Stimulated activated naive CD4-positive, alpha-beta T cell (primary cell): ENCODE data around the gene ACKR1.

Experiments used
- DNase-seq, 6 experiments: peaks; one replicate each; lab custom pipeline; 2025; lab: John Stamatoyannopoulos, UW

The ACKR1 gene

DNA sequence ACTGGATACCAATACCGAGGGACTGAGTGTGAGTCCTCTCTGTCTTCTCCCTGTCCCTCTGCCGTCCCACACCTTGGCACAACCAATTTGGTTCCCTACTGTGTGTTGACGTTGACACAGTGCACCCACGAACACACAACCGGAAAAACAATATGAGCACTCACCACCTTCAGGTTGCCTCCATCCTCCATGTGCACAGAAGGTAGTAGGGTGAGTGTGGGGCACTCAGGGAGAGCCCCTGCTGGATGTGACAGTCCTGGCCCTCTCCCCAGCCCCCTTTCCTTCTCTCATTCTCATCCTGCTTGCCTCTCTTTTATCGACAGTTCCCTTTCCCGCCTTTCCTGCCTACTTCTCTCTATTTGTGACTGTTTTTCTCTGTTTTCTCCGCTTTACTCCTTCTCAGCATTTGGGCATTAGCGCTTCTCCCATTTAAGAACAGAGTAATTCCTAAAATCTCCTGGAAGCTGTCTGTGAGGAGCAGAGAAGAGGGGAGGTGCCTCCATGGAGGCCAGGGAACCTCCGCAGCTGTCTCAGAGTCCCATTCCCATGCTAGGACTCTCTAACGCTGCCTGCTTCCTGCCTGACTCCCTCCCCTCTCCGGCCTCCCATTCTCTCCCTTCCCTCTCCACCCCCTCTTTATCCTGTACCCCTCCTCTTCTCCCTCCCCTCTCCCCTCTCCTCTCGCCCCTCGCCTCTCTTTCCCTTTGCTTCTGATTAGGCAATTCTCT is 16.9 kb upstream of the ACKR1 start:
- no peak for DNase-seq

DNA sequence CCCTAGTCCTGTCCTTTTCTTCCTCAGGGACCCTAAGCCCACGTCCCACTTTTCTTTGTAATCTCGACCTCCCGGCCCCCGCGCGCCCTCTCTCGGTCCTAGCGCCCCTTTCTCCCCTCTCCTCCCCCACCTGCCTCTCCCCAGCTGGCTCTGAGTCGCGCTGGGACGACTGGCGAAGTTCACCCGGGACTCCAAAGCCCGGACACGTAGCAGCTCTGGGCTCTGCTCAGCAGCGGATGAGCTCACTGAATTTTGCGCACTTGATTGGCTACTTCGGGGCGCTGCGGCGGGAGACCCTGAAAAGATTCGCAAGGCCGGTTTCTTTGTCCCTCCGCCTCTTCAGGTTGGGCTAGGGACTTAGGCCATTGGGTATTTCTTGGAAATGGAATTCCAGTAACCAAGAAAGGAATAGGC is 16.3 kb upstream of the ACKR1 start:
- DNase-seq: no peak

DNA sequence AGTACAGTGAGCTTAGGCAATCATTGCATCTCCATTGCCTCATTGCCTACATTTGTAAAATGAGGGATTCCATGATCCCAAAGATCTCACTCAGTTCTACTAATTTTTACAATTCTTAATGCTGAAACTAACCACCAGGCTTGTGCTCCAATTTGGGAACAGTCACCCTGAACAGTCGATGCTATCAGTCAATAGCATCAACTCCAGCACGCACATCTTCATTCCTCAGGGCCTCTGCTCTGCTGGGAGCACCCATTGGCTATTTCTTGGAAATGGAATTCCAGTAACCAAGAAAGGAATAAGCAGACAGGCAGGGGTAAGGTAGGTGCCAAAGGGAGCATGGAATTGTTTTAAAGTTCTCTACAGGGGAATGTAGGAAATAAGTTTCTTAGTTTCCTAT is 14.2 kb upstream of the ACKR1 start:
- no peak for DNase-seq

DNA sequence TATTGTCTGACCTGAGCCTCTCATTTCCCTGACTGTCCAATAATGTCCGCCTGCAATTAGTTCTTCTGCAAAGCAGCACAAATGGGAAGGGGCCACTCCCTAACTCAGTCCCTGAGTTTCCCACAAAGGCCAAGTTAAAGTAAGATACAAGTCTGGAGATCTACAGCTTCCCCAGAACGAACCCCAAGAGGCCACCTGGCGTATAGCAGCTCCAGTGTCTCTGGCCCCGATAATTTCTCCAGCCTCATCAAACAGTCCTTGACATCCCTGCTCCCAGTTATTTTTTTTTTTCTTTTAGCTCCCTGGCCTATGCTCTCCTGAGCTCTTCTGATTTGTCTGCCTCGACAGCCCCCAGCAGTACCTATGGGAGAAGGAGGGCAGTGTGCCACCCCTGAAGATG is 8.1 kb upstream of the ACKR1 start:
- DNase-seq: no peak

DNA sequence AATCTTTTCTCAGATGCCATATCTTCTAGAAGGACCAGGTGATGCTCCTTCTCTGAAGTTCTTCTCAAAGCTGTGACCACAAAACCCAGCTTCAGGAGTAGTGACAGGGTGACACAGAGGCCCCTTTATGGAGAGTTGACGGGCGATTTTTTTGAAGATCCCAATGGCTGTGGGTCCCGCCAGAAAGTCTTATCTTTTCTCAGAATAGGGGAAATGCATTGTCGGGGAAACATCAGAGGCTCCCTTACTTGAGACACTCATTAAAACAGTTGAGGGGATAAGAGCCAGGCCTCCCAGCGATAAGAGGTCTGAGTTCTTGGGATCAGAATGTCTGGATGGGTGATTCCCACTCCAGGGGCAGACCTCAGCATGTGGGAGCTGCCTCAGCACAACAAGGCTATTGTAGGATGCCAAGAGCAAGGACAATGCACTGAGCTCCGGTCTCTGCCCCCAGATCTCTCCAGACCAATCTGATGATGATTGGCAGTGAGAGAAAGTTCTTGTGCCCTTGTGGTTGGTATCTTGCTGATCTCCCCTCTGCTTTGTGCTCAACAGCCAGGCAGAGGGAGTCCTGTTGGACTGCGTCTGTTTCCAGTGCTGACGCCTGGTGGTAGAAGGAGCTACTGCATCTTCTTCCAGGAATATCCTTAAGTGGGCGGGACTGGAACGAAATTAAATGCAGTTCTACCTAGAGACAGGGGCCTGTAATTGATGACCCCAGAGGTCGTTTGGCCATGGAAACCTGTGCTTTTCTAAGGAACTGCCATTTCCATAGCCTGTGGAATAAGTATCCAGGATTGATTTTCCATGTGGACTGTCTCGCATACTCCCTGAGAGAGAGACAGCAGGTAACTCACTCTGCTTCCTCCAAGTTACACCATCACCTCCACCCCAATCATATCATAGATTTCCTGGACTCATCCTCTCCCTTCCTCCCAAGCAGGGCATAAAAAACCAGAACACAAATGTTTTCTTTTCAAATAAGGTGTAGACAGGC is 6.8 kb upstream of the ACKR1 start:
- DNase-seq: no peak

DNA sequence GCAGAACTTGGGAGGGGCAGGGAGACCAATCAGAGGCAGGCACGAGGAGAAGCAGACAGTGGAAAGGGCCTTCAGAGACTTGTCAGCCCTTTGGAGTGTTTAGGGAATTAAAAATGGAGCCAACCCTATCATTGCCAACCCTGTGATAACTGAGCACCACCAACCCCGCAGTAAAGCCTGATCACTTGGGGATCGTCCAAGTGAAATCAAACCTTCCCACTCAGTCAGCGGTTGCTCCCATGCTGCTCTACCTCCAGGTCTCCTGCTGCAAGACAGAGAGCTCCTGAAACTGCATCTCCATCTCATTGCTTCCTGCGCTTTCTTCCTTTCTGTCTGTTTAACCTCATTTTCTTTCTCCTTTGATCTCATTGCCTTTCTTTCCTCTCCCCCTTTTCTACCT is 4.8 kb upstream of the ACKR1 start:
- DNase-seq: no peak

DNA sequence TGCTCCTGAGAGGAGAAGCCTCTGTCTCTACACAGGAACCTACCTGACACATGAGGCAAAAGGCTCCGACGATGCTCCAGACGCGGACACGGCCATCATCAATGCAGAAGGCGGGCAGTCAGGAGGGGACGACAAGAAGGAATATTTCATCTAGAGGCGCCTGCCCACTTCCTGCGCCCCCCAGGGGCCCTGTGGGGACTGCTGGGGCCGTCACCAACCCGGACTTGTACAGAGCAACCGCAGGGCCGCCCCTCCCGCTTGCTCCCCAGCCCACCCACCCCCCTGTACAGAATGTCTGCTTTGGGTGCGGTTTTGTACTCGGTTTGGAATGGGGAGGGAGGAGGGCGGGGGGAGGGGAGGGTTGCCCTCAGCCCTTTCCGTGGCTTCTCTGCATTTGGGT is 3.9 kb upstream of the ACKR1 start:
- no peak for DNase-seq

DNA sequence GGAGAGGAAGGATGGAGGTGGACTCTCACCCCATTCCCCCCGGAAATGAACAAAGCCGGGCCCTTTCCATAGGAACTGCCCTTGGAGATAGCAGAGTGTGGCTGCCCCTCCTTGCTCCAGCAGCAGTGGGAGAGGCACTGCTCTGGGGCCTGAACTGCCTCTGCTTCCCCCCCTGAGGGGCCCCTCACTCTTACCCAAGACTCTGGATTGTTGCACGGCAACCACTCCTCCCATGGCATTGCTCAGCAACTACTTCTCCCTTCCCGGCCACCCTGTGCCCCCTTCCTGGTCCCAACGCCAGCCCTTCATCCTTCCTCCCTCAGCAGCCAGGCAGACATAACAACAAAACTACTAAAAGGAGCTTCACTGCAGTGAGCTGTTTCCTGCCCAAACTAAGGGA is 3.0 kb upstream of the ACKR1 start:
- no peak for DNase-seq

DNA sequence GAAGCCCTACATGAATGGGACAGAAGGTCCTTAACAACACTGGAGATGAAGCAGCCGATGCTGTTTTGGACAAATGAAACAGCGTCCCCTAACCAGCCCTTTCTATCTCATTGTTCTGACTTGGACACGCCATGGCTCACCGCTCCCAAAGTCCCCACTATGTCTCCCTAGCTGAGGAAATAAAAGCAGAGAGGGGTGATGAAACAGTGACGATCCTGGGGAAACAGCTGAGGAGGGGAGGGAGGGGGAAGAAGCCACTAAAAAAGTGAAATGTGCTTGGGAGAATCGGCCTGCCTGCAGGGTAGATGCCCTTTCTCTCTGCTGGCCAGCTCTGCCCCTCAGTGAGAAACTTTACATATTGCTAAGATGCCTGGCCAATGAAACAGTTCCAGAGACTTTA is 1.1 kb upstream of the ACKR1 start:
- DNase-seq: no peak

DNA sequence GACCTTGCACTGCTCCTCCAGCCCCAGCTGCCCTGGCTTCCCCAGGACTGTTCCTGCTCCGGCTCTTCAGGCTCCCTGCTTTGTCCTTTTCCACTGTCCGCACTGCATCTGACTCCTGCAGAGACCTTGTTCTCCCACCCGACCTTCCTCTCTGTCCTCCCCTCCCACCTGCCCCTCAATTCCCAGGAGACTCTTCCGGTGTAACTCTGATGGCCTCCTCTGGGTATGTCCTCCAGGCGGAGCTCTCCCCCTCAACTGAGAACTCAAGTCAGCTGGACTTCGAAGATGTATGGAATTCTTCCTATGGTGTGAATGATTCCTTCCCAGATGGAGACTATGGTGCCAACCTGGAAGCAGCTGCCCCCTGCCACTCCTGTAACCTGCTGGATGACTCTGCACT is 550 bp downstream of the ACKR1 start:
- DNase-seq: no peak

DNA sequence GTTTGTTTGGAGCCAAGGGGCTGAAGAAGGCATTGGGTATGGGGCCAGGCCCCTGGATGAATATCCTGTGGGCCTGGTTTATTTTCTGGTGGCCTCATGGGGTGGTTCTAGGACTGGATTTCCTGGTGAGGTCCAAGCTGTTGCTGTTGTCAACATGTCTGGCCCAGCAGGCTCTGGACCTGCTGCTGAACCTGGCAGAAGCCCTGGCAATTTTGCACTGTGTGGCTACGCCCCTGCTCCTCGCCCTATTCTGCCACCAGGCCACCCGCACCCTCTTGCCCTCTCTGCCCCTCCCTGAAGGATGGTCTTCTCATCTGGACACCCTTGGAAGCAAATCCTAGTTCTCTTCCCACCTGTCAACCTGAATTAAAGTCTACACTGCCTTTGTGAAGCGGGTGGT is 1.4 kb downstream of the ACKR1 start:
- no peak for DNase-seq

DNA sequence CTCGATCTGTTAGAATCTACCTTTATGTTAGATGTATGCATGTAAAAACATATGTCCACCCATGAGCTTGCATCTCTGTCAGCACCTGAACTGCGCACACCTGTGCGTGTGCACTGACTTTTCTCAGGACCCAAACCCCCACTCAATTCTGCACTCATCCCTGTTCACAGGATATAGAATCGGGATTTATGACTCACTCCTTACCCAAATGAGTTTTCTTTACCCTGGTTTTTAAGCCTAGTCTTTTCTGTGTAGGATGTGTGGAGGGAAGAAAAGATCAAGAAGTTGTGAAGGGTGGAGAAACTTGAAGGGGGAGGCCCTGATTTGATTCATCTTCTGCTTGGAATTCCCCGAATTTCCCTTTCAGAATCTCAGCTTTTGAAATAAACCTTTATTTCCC is 2.4 kb downstream of the ACKR1 start:
- no peak for DNase-seq

DNA sequence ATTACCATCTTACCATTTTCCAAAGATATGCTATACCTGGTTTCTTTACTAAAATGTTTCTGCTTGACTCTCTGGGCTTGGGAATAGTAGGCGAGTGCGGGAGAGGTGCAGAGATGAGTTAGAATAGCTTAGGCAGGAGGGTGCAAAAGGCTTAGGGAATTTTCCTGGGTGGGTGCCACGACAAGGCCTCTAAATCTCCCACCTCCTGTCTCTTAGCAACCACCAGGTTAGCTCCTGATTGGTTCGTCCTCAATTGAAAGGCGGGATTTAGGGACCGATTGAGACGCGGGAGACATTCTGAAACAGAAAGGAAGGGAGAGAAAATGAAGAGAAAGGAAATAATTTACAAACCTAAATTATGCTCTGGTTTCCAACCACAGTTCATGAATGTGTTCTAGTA is 3.1 kb downstream of the ACKR1 start:
- DNase-seq: no peak

DNA sequence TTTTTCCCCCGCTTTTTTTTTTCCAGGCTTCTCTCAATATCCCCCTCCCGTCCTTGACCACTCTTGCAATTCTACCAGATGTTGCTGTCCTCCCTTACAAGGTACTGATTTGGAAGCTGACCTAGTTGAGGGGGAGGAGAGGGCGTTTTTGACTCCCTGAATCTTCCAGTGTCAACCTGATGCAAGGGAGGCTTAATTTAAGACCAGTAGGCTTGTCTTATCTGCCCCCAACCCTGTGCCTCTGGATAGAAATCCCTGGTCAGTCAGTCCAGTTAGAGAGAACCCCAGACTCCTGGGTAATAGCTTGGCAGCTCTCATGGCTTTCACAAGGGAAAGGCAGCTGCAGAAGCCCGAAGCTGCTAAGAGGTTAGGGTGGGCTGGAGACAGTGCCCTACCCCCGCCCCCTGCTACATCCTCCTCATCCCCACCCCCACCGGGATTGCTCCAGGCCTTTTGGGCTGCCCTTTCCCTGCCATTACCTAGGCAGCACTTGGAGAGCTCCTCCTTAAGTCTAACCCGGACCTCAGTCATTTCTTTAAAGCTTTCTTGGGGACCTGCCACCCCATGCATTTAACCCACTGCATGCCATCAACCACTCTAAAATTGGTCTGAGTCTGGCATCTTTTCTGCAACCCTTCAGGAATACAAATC is 3.6 kb downstream of the ACKR1 start:
- DNase-seq: no peak

DNA sequence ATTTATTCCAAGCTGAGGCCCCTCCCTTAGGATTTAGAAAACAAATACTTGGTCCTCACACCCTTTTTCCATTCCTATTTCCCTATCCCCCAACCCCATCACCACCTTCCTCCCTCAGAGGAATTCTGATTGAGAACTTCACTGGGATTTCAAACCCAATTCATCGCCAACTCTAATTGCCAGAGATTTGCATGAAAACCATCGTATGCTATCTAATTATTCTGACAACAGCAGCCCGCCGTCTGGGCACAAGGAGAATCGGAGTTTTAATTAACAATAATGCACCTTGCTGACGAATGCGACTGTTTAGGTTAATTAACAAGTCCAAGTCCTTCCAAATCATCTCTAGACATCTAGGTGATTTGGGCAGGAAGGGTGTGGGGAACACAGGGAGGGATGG is 4.4 kb downstream of the ACKR1 start:
- DNase-seq: no peak

DNA sequence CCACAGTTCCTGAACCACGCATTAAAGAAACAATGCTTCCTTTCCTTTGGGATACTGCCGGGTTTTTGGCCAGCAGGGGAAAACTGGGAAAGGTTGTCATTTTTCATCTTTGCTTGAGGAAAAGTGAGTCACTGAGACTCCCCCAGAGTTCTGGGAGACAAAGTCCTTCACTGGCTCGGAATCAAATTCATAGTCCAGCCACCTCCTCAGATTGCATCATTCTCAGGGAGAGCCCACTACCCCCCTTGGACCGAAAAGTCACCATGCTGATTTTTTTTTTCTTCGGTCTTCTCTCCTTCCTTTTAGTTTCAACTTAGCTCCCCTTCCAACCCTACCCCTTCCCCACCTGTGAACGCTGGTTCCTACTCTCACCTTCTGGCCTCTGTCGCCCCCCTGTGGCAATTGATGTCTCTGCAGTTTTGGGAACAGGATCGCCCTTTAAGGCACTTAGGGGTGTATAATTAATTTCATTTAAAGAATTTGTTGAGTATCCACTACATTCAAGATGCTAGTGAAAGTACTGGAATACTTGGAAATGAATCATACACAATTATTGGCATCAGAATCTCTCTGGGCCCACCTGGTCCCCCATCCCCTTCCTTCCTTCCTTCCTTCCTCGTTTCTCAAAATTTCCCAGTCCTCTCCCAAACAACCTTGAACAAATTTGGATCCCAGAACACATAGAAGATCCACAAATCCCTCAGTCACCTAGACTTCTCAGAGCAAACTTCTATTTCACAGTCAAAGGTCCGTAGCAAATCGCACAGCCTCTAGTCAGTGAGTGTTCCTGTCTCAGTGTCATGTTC is 6.9 kb downstream of the ACKR1 start:
- DNase-seq: peak in 3 of 6 experiments; percentile 4 to 15 (median 5)

DNA sequence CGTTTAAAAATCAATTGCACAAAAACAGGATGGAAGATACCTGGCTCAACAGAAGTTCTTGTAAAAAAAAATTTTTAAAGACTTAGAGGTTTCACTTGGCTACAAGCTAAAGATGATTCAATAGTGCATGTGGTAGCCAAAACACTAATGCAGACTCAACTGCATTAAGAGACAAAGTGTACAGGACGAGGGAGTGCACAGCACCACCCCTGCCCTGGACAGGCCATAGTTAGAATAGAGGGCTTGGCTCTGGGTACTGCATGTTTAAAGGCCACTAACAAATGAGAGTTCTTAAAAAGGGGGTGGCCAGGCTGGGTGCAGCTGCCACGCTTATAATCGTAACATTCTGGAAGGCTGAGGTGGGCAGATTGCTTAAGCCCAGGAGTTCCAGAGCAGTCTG is 7.9 kb downstream of the ACKR1 start:
- DNase-seq: no peak

DNA sequence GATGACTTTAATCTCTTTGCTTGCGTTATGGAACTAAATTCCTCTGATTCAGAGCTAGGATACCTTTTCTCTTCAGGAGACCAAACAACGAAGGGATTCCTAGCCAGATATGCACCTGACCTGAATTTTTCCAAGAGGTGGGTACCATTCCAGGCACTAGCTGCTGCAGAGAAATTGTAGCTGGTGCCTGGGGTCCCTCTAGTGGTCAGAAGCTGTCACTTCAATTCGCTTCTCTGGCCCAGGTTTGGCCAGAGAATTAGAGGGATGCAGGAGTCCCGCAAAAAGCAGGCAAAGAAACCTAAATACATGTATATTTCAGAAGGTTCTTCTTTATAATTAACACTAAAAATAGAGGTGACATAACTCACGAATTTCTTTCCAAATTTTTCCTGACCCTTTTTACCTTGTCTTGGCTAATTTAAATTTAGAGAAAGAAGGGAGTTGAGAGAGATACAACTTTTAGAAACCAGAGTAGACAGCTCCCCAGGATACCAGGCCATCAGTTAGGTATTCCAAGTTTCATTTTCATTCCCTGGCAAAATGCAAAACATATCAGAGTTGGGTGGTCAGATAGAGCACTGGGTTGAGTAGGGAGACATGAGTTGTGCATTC is 9.6 kb downstream of the ACKR1 start:
- peak in 2 of 6 experiments; percentile 7 to 24 for DNase-seq

DNA sequence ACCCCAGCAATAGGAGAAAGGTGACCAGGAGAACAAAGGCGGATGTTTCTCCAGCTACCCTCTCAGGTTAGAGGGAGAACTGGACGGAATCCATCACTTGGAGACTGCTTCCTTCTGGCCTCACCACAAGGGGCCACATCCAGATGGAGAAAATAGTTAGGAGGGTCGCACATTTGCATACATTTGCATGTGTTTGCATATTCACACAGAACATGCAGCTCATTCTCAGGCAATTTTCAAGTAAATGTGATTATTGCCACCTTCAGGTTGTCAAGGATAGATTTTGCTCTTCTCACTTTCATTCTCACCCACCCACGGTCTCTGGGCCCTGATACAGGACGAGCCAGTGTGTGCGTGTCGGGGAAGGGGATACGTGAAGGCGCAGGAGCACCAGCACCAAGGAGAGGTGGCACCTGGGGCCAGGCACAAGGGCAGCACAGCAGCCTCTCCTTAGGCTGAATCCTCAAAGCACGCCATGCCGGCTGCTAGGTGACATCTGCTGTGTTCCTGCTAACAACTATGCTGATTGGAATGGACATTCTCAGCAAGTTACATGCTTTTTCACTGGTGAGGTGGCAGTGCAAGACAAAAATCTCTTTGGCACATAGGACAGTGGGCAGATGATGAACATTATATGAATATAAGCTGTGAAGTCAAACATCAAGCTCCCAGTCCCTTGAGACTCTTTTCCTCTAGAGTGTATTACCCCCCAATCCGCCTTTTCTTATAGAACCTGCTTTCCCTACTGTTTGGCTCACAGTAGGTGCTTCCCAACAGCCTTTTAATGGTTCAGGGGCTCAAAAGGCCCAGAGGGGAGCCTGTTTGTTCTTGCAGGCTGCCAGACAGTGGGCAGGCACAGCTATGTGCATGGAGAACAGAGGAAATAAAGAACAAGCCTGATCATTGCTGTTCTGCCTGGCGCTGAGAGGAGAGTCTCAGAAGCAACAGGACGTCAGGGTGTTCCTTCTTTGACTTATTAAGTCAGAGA is 14.3 kb downstream of the ACKR1 start:
- DNase-seq: no peak
